ENCODE data around the gene SLC22A31. TPM values are rescaled to one million over a fixed set of nuclear protein-coding genes. Genes with fewer than 3 reads are reported as not detected.

Gene SLC22A31
- total and polyA plus RNA-seq, 2 experiments from 2014 or later = 2.1 to 13.8 TPM

GRCh38 chr16:89197033-89197632 lies 3.2 kb downstream of the SLC22A31 start (continued):
- no peak for TF ChIP-seq ZNF462 (CRISPR knock-in tag; IDR thresholded peaks at IDR 0.05)
- TF ChIP-seq EZH2 (IDR thresholded peaks at IDR 0.05; ENCODE audit: low read depth, unreplicated experiment) = no peak
- no peak for TF ChIP-seq JUNB (IDR thresholded peaks at IDR 0.05; ENCODE audit: unreplicated experiment)
- TF ChIP-seq CTCF (conservative IDR thresholded peaks at IDR 0.05; ENCODE audit: low read depth in 2 of 2) = no peak
- no peak for TF ChIP-seq POLR2AphosphoS5 (IDR thresholded peaks at IDR 0.05; ENCODE audit: low read depth)
- TF ChIP-seq ZNF114 (CRISPR knock-in tag; IDR thresholded peaks at IDR 0.05) = no peak

DNA sequence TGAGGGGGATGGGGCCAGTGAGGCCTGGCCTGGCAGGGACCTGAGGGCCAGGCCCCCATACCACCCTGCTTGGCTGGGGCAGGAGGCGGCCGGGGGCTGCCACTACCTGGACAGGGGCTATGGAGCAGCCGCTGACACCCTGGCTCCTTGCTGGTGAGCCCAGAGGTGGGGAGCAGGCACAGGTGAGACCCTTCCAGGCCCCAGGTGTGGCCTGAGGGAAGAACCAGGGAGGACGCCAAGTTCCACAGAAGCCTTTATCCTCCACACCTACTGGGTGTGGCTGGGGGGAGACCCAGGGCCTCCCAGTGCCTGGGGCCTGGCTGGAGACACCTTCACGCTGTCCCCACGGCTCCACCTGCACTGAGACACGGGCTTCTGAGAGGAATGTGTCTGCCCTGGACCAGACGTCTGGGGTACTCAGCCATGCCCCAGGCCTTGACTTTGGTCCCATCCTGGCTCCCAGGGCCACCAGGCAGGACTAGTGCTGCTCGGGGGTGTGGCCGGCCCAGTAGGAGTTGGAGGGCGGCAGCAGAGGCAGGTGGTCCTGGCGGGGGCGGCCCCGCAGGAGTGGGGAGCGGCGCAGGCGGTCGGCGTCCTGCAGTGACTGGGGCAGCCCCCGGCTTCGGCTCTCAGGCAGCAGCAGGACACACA lies 4.7 kb downstream of the SLC22A31 start:
- Histone ChIP-seq H2AFZ (no peak overlapping the region), H3K9me2 (ENCODE audit: insufficient read depth) (no peaks in the 10 kb centered on the region), H3K27ac (ENCODE audit: low read depth) (no peak overlapping the region), H3K27me3 (ENCODE audit: insufficient read depth) (peaks cover 7% of the 10 kb centered on the region), H4K20me1 (replicated peaks; ENCODE audit: insufficient read depth) (no peaks in the 10 kb centered on the region), H3F3A (replicated peaks; ENCODE audit: low read depth) (no peaks in the 10 kb centered on the region), H3K36me3 (ENCODE audit: insufficient read depth) (no peaks in the 10 kb centered on the region), H3K4me2 (no peak overlapping the region), H3K79me2 (replicated peaks; ENCODE audit: insufficient read depth) (no peaks in the 10 kb centered on the region), H3K4me3 (no peak overlapping the region), H3K4me1 (ENCODE audit: insufficient read depth) (peaks cover 7% of the 10 kb centered on the region; the same call in 1 of the 2 replicates)
- H3K36me3 Mint-ChIP-seq (ENCODE audit: low read depth) = no peaks in the 10 kb centered on the region
- peaks cover 22% of the 10 kb centered on the region for H3K27me3 Mint-ChIP-seq (ENCODE audit: insufficient read depth, low read depth, poor library complexity)
- no peak for DNase-seq (ENCODE audit: low spot score)
- no peak overlapping the region for H3K27ac Mint-ChIP-seq
- H3K4me3 Mint-ChIP-seq = no peak overlapping the region
- H3K4me1 Mint-ChIP-seq = peaks cover 5% of the 10 kb centered on the region; the same call in 1 of the 3 replicates
- H3K9me3 Mint-ChIP-seq = peaks cover 5% of the 10 kb centered on the region; the same call in 1 of the 3 replicates
- ATAC-seq = no peak
- TF ChIP-seq NANOG (IDR thresholded peaks at IDR 0.05; ENCODE audit: borderline replicate concordance) (no peak), ZNF331 (CRISPR knock-in tag; IDR thresholded peaks at IDR 0.05; ENCODE audit: low read depth) (no peak), CTCF (conservative IDR thresholded peaks at IDR 0.05; ENCODE audit: low read depth in 2 of 2) (no peak), EZH2 (IDR thresholded peaks at IDR 0.05; ENCODE audit: low read depth, unreplicated experiment) (no peak), STAT1 (IDR thresholded peaks at IDR 0.05; ENCODE audit: unreplicated experiment) (no peak)
- TF ChIP-seq, protein P1, sequence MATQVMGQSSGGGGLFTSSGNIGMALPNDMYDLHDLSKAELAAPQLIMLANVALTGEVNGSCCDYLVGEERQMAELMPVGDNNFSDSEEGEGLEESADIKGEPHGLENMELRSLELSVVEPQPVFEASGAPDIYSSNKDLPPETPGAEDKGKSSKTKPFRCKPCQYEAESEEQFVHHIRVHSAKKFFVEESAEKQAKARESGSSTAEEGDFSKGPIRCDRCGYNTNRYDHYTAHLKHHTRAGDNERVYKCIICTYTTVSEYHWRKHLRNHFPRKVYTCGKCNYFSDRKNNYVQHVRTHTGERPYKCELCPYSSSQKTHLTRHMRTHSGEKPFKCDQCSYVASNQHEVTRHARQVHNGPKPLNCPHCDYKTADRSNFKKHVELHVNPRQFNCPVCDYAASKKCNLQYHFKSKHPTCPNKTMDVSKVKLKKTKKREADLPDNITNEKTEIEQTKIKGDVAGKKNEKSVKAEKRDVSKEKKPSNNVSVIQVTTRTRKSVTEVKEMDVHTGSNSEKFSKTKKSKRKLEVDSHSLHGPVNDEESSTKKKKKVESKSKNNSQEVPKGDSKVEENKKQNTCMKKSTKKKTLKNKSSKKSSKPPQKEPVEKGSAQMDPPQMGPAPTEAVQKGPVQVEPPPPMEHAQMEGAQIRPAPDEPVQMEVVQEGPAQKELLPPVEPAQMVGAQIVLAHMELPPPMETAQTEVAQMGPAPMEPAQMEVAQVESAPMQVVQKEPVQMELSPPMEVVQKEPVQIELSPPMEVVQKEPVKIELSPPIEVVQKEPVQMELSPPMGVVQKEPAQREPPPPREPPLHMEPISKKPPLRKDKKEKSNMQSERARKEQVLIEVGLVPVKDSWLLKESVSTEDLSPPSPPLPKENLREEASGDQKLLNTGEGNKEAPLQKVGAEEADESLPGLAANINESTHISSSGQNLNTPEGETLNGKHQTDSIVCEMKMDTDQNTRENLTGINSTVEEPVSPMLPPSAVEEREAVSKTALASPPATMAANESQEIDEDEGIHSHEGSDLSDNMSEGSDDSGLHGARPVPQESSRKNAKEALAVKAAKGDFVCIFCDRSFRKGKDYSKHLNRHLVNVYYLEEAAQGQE (IDR thresholded peaks at IDR 0.05; ENCODE audit: unreplicated experiment) = no peak

Measured in GM23338 (cell line).